NB4 (cell line): ENCODE results near the gene CD38.

Experiments used
- MYC ChIP-seq: IDR thresholded peaks from 2 replicates; pipeline ENCODE4 v1.6.1; 2011; ENCODE audit warnings: low read depth, low read length
- POLR2A ChIP-seq: IDR thresholded peaks from 2 replicates; pipeline ENCODE4 v1.6.1; 2011; ENCODE audit warnings: mild to moderate bottlenecking; ENCODE audit not compliant: insufficient read length; ENCODE audit errors: extremely low read depth
- TF ChIP-seq, protein P1 (sequence below): IDR thresholded peaks from one replicate; pipeline ENCODE4 v1.5.1; 2012; ENCODE audit warnings: low read depth, low read length
- TF ChIP-seq, protein P2 (sequence below): IDR thresholded peaks from 2 replicates; pipeline ENCODE4 v1.6.1; 2011; ENCODE audit warnings: low read depth, low read length

DNA sequence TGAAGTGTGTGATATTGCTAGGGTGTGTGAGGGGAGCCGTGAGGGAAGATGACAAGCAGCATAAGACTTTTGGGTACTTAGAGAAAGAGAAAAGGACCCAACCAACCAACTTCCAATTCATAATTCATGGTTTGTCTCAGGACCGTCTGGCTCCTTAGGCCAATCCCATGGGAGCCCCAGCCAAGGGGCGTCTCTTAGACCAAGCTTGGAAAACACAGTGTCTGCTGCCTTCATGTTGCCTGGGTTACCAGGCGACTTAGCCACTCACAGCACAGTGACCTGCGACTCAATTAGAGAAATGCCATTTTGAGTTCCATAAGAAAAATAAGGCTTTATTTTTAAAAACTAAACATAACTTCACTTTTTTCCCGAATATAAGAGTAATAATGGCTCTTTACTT lies 42.6 kb upstream of the CD38 start:
- TF ChIP-seq, protein P1, sequence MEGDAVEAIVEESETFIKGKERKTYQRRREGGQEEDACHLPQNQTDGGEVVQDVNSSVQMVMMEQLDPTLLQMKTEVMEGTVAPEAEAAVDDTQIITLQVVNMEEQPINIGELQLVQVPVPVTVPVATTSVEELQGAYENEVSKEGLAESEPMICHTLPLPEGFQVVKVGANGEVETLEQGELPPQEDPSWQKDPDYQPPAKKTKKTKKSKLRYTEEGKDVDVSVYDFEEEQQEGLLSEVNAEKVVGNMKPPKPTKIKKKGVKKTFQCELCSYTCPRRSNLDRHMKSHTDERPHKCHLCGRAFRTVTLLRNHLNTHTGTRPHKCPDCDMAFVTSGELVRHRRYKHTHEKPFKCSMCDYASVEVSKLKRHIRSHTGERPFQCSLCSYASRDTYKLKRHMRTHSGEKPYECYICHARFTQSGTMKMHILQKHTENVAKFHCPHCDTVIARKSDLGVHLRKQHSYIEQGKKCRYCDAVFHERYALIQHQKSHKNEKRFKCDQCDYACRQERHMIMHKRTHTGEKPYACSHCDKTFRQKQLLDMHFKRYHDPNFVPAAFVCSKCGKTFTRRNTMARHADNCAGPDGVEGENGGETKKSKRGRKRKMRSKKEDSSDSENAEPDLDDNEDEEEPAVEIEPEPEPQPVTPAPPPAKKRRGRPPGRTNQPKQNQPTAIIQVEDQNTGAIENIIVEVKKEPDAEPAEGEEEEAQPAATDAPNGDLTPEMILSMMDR: no peak
- no peak for TF ChIP-seq POLR2A
- TF ChIP-seq MYC: no peak
- TF ChIP-seq, protein P2, sequence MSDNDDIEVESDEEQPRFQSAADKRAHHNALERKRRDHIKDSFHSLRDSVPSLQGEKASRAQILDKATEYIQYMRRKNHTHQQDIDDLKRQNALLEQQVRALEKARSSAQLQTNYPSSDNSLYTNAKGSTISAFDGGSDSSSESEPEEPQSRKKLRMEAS: no peak
